Stimulated activated CD4-positive, alpha-beta T cell treated with anti-CD3 and anti-CD28 coated beads, Interleukin-1b, Interleukin-23, amount 100 ng/mL, for 24 hours (primary cell): ENCODE data around the gene ROR1.

ENCODE experiments used
- DNase-seq, 4 experiments: peaks; one replicate each; pipeline ENCODE4 v3.0.0-alpha.2; 2020; ENCODE audit warnings: low read depth in 4 of 4, low spot score in 1 of 4

The ROR1 gene

GRCh38 chr1:63928186-63929105 is 154.6 kb downstream of the ROR1 start:
- DNase-seq, result no peak

- DNase-seq, result no peak
Observed at GRCh38 chr1:63929106-63929478, 155.3 kb downstream of the ROR1 start.

- no peak for DNase-seq
Observed at GRCh38 chr1:63931468-63931867, 157.7 kb downstream of the ROR1 start.

- no peak for DNase-seq
Observed at GRCh38 chr1:63934697-63935096, 160.9 kb downstream of the ROR1 start.

- DNase-seq, result no peak
Observed at GRCh38 chr1:63935143-63935542, 161.3 kb downstream of the ROR1 start.

GRCh38 chr1:63935553-63935952 is 161.7 kb downstream of the ROR1 start:
- DNase-seq, result no peak

- DNase-seq, result no peak
Observed at GRCh38 chr1:63936276-63936675, 162.5 kb downstream of the ROR1 start.

GRCh38 chr1:63936801-63937200 is 163.0 kb downstream of the ROR1 start:
- no peak for DNase-seq

GRCh38 chr1:63937461-63938022 is 163.7 kb downstream of the ROR1 start:
- DNase-seq, result no peak

- DNase-seq, result no peak
Observed at GRCh38 chr1:63940440-63940839, 166.6 kb downstream of the ROR1 start.

- DNase-seq, result no peak
Observed at GRCh38 chr1:63943393-63943792, 169.6 kb downstream of the ROR1 start.

GRCh38 chr1:63945943-63946342 is 172.1 kb downstream of the ROR1 start:
- DNase-seq, result no peak

- no peak for DNase-seq
Observed at GRCh38 chr1:63946866-63947491, 173.2 kb downstream of the ROR1 start.

- no peak for DNase-seq
Observed at GRCh38 chr1:63947904-63948303, 174.1 kb downstream of the ROR1 start.

- DNase-seq, result no peak
Observed at GRCh38 chr1:63950023-63950422, 176.2 kb downstream of the ROR1 start.

GRCh38 chr1:63951059-63951946 is 177.5 kb downstream of the ROR1 start:
- DNase-seq, result no peak

GRCh38 chr1:63954187-63954586 is 180.4 kb downstream of the ROR1 start:
- DNase-seq, result no peak

GRCh38 chr1:63955370-63956145 is 181.7 kb downstream of the ROR1 start:
- no peak for DNase-seq

- no peak for DNase-seq
Observed at GRCh38 chr1:63958556-63958955, 184.7 kb downstream of the ROR1 start.

GRCh38 chr1:63960326-63960725 is 186.5 kb downstream of the ROR1 start:
- DNase-seq, result no peak
